Activated CD4-positive, alpha-beta T cell treated with anti-CD3 and anti-CD28 coated beads, Interleukin-2, amount 50 U/mL, for 24 hours (primary cell): ENCODE results near the gene RNASE7.
"Not testable (repeated sequence)": the region's sequence is repeated elsewhere in the genome, so short reads cannot be mapped to it uniquely, and the experiment has no call there.

ENCODE experiments used
- DNase-seq, 2 donors: peaks; one replicate each; pipeline ENCODE4 v3.0.0-alpha.2; 2020; ENCODE audit warnings: low read depth in 1 of 2, low spot score in 1 of 2

The RNASE7 gene

GRCh38 chr14:21041676-21042433 lies at the start of gene RNASE7:
Gene RNASE7, plus strand, starts transcription at chr14:21042362. Its CDS starts 631 bp downstream, at chr14:21042993.
- DNase-seq = no peak

GRCh38 chr14:20996521-20996920 lies 45.6 kb upstream of the RNASE7 start:
- no peak for DNase-seq

GRCh38 chr14:20997115-20997514 lies 45.0 kb upstream of the RNASE7 start:
- DNase-seq = no peak

GRCh38 chr14:20997564-20997963 lies 44.6 kb upstream of the RNASE7 start:
- DNase-seq = no peak

GRCh38 chr14:20998139-20998538 lies 44.0 kb upstream of the RNASE7 start:
- DNase-seq = no peak

- DNase-seq = no peak
These were observed 43.3 kb upstream of the RNASE7 start, which contains the start of gene SLC39A2 for GRCh38 chr14:20998674-20999366. Gene SLC39A2, plus strand, starts transcription at chr14:20999293. Its CDS starts 154 bp downstream, at chr14:20999447.

GRCh38 chr14:20999591-20999990 lies 42.6 kb upstream of the RNASE7 start:
- DNase-seq = no peak

- DNase-seq = no peak
These were observed 40.9 kb upstream of the RNASE7 start for GRCh38 chr14:21001218-21001617.

GRCh38 chr14:21003788-21004346 lies 38.3 kb upstream of the RNASE7 start:
- no peak for DNase-seq

GRCh38 chr14:21009721-21010120 lies 32.4 kb upstream of the RNASE7 start:
- DNase-seq = not testable (repeated sequence)

GRCh38 chr14:21011136-21011535 lies 31.0 kb upstream of the RNASE7 start:
- DNase-seq = no peak

- peak; percentile 72 to 81 for DNase-seq
These were observed 27.4 kb upstream of the RNASE7 start for GRCh38 chr14:21014761-21015190.

GRCh38 chr14:21015312-21015711 lies 26.9 kb upstream of the RNASE7 start:
- no peak for DNase-seq

GRCh38 chr14:21016413-21017190 lies 25.6 kb upstream of the RNASE7 start:
- DNase-seq = no peak

GRCh38 chr14:21017528-21018245 lies 24.5 kb upstream of the RNASE7 start:
- no peak for DNase-seq

- DNase-seq = no peak
These were observed 23.9 kb upstream of the RNASE7 start for GRCh38 chr14:21018286-21018685.

- DNase-seq = no peak
These were observed 23.4 kb upstream of the RNASE7 start for GRCh38 chr14:21018781-21019180.

- DNase-seq = no peak
These were observed 22.8 kb upstream of the RNASE7 start for GRCh38 chr14:21019366-21019765.

GRCh38 chr14:21020977-21021545 lies 21.1 kb upstream of the RNASE7 start:
- DNase-seq = no peak

GRCh38 chr14:21022686-21023085 lies 19.5 kb upstream of the RNASE7 start:
- no peak for DNase-seq
